ENCODE results near the gene SMAD3. TPM values are rescaled to one million over a fixed set of nuclear protein-coding genes. Genes with fewer than 3 reads are reported as not detected.
"Not testable (repeated sequence)": the region's sequence is repeated elsewhere in the genome, so short reads cannot be mapped to it uniquely, and the experiment has no call there.

Gene SMAD3
- 11.1 and 21.9 TPM in 2 replicates for total RNA-seq (2014; rRNA removed; shearing (Covaris generic))

DNA sequence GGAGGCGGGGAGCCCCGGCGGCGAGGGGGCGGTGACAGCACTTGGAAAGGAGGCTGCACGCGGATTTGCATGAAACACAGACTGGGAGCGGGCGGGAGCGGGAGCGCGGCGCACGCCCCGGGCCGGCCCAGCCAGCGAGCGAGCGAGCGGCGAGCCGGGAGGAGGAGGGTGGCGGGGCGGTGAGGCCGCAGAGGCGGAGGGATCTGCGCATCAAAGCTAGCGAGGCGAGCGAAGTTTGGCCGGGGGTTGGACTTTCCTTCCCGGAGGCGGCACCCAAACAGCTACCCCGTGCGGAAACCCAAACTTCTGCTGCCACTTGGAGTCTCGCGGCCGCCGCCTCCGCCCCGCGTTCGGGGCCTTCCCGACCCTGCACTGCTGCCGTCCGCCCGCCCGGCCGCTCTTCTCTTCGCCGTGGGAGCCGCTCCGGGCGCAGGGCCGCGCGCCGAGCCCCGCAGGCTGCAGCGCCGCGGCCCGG is at the start of gene SMAD3:
Gene SMAD3, plus strand, starts transcription at position 72 of the 475 bp plus-strand sequence. CDS start 553 bp downstream, outside the sequence.
- in situ Hi-C loops (cut with HindIII; ENCODE audit: low sequenced_read_pairs) = no loop called here
- DNase-seq (ENCODE audit: low spot score) = peak; percentile 41

DNA sequence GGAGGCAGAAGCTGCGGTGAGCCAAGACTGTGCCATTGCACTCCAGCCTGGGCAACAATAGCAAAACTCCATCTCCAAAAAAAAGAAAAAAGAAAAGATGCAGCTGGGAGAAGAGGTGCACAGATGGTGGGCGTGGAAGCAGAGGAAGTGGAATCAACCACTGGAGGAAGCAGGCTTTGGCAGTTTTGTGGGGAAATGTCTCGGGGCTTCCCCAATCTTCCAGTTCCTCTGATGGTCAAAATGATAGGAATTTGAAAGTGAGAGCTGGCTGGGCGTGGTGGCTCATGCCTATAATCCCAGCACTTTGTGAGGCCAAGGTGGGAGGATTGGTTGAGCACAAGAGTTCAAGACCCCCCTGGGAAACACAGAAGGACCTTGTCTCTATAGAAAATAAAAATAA is 48.1 kb upstream of the SMAD3 start:
- no peak for DNase-seq (ENCODE audit: low spot score)
- in situ Hi-C loops (cut with HindIII; ENCODE audit: low sequenced_read_pairs) = no loop called here

DNA sequence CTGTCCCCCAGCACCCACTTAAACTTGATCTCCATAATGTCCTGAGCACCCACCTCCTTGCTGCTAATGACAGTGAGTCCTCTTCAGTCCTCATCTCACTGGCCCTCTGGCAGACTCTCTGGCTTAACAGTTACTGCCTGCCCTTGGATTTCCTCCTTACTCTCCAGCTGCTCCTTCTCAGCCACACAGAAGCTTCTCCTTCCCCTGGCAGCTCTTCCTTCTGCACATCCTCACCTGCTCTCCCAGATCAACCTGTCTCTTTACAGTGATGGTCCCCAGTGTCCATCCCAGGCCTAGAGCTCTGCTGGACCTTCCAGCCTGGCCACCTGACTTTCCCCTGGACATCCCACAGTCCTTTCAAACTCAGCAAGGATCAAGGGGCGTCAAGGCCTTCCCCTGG is 47.4 kb upstream of the SMAD3 start:
- no peak for DNase-seq (ENCODE audit: low spot score)
- in situ Hi-C loops (cut with HindIII; ENCODE audit: low sequenced_read_pairs) = no loop called here

DNA sequence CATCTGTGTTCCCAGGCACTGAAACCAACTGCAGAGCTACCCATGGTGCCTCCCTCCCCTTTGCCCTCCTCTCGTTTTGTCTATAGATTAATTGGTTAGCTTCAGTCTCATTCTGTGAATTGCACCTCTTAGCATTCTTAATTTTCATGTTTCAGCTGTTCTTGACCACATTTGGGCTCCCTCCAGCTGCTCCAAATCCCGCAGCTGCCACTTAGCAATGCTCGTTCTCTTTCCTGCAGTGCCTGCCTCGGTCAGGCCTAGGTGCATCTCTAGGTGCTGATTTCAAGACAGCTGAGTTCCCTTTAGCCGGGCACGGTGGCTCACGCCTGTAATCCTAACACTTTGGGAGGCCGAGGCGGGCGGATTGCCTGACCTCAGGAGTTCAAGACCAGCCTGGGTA is 47.0 kb upstream of the SMAD3 start:
- in situ Hi-C loops (cut with HindIII; ENCODE audit: low sequenced_read_pairs) = no loop called here
- no peak for DNase-seq (ENCODE audit: low spot score)

DNA sequence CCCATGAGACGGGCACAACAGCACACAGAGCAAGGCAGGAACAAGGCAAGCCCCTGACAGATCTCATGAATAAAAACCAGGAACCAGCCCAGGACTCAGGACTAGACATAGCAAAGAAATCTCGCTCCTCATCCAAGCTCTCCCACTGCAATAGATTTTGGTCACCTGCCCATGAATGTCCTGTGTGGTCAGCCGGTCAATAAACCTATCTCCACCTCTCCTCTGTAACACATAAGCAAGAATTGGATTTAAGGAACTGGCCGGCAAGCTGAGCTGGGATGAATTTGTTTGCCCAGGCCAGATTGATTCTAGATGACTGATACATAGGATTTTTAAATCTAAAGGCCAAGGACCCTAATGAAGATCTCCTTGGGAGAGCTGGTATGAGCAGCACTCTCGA is 46.3 kb upstream of the SMAD3 start:
- DNase-seq (ENCODE audit: low spot score) = no peak
- in situ Hi-C loops (cut with HindIII; ENCODE audit: low sequenced_read_pairs) = no loop called here

DNA sequence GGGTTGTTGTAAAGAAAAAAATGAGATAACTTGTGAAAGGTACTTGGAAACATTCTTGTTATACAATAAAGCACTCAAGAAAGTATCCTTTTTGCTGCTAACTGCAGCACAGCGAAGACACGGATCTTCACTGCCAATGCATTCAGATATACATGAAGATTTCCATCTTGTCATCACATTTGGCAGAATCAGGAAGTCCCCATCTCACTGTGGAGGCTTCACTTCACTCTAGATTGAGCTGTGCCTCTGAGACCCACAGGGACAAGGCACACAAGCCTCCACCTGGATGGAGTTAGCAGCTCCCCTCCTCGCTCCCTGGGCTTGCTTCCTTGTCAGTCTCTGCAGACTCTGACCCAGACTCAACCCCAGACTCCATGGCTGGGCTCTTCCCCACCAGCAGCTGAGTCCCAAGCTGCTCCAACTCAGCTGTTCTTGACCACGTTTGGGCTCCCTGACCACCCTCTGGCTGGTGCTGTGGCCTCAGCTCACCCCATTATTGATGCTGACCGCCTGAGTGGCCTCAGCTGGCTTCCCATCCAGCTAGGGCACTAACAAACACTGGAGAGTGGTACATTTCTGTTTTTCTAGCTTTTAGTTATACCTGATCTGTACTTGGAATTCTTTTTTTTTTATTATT is 45.4 kb upstream of the SMAD3 start:
- in situ Hi-C loops (cut with HindIII; ENCODE audit: low sequenced_read_pairs) = no loop called here
- DNase-seq (ENCODE audit: low spot score) = no peak

DNA sequence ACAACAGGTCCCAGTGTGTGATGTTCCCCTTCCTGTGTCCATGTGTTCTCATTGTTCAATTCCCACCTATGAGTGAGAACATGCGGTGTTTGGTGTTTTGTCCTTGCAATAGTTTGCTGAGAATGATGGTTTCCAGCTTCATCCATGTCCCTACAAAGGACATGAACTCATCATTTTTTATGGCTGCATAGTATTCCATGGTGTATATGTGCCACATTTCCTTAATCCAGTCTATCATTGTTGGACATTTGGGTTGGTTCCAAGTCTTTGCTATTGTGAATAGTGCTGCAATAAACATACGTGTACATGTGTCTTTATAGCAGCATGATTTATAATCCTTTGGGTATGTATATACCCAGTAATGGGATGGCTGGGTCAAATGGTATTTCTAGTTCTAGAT is 44.7 kb upstream of the SMAD3 start:
- in situ Hi-C loops (cut with HindIII; ENCODE audit: low sequenced_read_pairs); DNase-seq (ENCODE audit: low spot score): not testable (repeated sequence)

DNA sequence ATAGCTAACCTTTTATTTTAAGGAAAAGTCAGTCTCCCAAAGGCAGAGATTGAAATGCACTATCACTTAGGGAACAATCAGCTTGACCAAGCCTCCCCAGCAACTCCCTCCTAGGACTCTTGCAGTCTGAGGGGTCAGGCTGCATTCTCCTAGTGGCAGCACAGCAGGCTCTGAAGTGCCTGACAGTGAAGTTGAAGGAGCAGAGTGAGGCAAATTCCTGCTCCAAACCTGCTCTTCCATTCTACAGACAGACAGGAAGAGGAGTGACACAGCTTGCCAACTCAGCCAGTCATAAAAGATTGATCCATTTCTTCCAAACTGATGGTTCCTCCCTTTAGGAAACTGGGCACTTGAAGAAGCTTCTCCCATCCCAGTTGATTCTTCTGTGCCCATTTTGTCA is 43.9 kb upstream of the SMAD3 start:
- DNase-seq (ENCODE audit: low spot score) = no peak
- in situ Hi-C loops (cut with HindIII; ENCODE audit: low sequenced_read_pairs) = no loop called here

DNA sequence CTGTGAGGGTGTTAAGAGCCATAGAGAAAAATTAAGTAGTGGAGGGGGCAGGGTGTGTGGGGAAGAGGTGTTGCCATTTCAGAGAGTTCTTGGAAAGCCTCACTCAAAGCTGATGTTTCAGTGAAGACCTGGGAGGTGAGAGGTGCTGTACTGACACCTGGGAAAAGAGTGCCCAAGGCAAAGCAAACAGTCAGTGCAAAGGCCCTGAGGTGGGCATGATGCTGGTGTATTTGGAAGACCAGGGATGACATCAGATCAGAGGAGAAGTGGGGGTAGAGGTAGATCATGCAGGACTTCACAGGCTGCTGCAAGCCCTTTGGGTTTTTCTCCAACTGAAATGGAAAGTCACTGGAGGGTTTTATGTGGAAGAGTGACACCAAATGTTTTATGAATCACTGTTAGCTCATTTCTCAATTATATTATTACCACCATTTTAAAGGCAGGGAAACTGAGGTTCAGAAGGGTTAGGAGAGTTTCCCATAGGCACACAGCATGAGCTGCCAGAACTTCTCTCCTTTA is 42.8 kb upstream of the SMAD3 start:
- no peak for DNase-seq (ENCODE audit: low spot score)
- in situ Hi-C loops (cut with HindIII; ENCODE audit: low sequenced_read_pairs) = no loop called here

DNA sequence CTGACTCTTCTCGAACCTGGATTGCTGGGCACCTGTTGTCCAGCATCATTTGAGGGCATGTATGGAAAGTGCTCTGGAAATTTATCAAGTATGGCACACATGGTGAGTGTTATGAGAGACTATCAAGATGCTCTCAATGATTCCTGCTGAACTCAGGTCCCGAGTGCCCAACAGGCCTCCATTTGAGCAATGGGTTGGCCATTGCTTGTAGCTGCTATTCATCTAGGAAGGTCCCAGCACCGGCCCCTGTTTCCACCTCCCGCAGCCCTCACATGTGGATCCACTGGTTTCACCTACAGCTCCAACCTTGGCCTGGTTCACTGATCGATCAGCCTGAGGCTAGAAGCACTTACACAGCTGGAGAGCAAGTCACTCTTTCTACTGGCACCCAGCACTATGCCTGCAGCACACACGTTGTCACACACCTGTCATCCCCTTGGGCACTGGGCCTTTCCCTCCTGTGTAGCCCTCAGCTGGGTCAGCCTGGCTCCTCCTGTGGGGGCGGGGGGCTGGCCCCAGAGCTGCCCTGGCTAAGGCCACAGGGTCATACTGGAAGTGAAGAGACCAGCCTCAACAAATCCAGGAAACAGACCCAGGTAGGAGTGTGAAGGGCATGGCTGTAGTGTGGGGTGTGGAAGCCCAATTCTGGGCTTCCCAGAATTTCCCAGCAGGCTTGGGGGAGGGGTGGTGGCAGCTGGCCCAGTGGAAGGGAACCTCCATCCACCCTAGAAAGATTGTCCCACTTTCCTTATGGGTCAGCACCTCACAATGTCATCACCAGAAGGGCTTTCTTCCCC is 41.7 kb upstream of the SMAD3 start:
- DNase-seq (ENCODE audit: low spot score) = no peak
- in situ Hi-C loops (cut with HindIII; ENCODE audit: low sequenced_read_pairs) = no loop called here

DNA sequence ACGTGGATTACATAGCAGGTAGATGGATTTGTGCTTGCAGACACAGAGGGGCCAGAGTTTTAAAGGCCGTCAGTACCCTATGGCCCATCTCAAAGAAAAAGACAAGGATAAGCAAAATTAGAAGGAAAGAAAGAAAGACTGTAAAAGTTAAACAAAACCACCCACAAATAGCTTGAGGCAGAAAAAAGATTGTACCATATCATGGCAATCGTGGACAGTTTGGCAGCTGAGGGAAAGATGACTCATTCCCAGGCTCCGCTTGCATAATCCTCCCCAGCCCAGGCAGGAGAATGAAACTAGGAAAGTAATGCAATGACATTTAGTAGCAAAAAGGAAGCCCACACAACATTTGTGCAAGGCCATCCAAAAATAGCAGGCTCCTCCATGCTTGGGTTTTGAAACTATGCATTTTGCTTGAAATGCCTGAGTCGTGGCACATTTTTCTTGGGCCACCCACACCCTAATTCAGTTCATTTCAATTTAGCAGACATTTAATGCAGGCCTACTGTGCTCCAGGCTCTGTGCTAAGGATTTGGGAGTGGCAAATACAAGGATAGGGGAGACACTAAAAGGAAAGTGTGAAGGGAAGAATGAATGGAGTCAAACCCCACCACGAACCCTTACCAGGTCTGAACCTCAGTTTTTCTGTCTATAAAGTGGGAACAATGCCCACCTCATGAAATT is 40.9 kb upstream of the SMAD3 start:
- peak; percentile 38 for DNase-seq (ENCODE audit: low spot score)
- in situ Hi-C loops (cut with HindIII; ENCODE audit: low sequenced_read_pairs) = no loop called here

DNA sequence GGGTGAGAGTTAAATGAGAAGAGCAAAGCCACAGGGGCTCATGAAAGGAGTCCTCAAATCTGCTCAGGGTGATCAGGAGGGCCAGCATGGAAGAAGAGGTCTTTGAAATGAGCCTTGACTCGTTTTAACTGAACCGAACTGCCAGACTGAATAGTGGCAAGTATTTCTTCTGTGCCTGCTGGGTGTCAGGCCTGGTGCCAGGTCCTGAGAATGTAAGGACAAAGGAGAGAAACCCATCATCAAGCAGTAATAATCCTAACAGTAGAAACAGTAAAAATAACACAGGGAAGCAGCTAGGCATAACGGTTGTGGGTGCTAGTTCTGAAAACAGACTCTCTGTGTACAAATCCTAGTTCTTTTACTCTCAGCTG is 40.4 kb upstream of the SMAD3 start:
- in situ Hi-C loops (cut with HindIII; ENCODE audit: low sequenced_read_pairs) = no loop called here
- DNase-seq (ENCODE audit: low spot score) = no peak

DNA sequence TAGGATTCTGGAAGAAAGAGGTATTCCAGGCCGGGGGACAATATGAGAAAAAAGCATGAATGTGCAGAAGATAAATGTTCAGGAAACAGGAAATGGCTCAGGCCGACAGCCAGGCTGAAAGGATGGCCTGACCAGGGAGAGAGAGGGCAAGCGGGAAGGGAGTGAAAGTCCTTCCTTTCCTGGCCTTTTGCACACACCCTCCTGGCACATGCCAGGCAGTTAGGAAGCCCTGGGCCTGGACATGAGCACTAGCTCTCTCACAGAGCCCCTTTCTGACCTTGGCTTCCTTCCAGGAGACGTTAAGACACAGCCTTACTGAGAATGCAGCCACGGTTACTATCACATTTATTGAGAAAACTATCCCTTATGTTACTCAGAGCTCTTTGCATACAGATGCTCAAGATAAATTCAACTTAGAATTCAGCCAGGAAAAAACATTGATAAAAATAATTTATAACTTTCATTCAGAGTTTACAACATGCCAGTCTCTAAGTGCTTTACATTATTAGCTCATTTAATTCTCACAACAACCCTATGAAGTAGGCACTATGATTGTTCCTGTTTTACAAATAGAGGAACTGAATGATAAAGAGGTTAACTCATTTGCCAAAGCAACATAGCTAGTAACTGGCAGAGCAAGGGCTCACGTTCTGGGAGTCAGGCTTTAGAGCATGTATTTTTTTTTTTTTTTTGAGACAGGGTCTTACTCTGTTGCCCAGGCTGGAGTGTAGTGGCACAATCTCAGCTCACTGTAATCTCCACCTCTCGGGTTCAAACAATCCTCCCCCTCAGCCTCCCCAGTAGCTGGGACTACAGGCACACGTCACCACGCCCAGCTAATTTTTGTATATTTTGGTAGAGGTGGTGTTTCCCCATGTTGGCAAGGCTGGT is 39.4 kb upstream of the SMAD3 start:
- no peak for DNase-seq (ENCODE audit: low spot score)
- in situ Hi-C loops (cut with HindIII; ENCODE audit: low sequenced_read_pairs) = no loop called here

DNA sequence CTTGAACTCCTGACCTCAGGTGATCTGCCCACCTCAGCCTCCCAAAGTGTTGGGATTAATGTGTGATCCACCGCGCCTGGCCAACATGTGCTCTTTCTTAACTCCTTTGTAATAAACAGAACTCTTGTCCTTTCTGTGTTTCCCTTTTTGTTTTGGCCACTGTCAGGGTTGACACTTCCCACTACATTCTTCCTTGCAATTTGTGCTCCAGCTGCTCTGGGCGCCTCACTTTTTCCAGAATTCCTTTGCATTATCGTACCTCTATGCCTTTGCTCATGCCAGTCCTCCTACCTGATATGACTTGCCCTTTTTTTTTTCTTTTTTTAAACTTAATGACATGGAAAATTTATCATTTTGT is 38.8 kb upstream of the SMAD3 start:
- no peak for DNase-seq (ENCODE audit: low spot score)
- in situ Hi-C loops (cut with HindIII; ENCODE audit: low sequenced_read_pairs) = no loop called here

DNA sequence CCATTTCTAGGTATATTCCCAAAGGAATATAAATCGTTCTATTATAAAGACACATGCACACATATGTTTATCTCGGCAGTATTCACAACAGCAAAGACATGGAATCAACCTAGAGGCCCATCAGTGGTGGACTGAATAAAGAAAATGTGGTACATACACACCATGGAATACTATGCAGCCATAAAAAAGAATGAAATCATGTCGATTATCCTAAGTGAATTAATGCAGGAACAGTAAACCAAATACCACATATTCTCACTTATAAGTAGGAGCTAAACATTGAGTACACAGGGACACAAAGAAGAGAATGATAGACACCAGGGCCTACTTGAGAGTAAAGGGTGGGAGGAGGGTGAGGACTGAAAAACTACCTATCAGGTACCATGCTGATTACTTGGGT is 37.0 kb upstream of the SMAD3 start:
- in situ Hi-C loops (cut with HindIII; ENCODE audit: low sequenced_read_pairs); DNase-seq (ENCODE audit: low spot score): not testable (repeated sequence)

DNA sequence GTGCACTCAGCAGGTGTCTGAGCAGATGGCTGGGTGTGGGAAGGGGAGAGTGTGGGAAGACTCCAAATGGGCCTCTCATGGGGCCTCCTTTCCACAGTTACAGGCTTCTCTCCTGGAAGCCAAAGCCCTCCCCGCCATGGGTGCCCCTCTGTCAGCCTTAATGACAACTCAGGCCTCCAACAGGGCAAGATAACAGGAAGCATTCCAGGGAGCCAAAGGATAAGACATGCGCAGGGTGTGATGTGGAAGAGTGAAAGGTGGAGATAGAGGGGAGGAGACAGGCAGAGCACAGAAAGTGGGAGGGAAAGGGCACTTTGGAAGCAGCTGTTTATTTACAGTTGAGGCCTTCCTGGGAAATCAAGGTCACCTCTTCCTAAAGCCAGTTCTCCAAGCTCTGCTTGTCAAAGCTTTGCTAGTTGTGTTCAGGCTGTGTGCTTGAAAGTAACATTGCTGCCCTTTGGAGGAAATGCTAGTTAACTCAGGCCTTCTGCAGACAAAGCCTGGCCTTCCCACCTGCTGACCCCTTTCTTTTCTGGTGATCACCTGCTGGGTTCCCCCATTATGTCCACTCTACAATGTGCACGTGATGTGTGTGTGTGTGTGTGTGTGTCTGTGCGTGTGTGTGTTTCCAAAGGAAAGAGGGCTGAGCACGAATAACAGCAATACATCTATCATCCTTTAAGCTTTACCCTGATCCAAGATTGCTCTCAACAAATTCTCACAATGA is 35.2 kb upstream of the SMAD3 start:
- in situ Hi-C loops (cut with HindIII; ENCODE audit: low sequenced_read_pairs) = no loop called here
- no peak for DNase-seq (ENCODE audit: low spot score)

DNA sequence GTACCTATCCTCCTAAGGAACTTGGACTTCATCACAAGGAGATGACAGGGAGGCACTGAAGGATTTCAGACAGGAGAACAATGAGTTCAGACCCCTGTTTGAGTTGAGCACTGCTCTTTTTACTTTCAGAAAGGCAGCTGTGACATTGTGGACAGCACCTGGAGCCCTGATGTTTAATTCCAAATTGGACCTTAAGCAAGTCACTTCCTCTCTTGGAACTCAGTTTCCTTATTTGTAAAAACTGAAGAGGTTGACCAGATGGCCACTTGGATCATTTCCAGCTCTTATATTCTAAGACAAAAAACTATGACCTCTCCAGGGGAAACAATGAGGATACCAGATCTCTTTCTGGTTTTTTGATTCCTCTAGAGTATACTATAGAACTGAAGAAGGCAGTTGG is 34.1 kb upstream of the SMAD3 start:
- no peak for DNase-seq (ENCODE audit: low spot score)
- in situ Hi-C loops (cut with HindIII; ENCODE audit: low sequenced_read_pairs) = no loop called here

DNA sequence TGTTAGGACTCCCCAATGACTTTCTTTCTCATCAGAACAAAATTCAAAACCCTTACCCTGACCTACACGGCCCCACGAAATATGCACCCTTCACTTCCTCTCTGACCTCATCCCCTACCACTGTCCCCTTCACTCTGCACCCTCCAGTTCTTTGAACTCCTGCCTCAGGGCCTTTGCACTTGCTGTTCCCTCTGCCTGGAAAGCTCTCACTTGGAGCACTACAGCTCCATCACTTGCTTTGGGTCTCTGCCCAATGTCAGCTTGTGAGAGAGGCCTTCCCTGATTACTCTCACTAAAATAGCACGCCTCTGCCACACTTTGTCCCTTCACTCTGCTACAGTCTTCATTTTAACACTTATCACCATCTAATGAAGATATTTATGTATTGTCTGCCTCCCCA is 32.8 kb upstream of the SMAD3 start:
- in situ Hi-C loops (cut with HindIII; ENCODE audit: low sequenced_read_pairs) = no loop called here
- DNase-seq (ENCODE audit: low spot score) = no peak

DNA sequence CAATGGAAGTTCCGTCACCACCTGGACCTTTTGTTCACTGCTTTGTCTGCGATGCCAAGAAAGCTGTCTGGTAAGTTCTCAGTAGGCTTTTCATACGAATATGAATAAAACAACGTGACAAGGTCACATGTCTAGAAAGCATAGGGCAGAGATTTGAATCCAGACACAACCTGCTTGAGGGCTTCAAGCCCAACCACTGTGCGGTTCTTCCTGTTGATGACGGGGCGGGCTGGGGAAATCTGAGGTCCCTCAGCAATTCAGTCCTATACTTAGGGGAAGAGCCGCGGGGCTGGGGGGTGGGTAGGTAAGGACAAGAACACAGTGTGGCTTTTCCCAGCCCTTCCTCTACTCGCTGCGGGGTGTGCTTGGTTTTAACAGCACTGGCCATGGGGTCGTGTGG is 32.4 kb upstream of the SMAD3 start:
- DNase-seq (ENCODE audit: low spot score) = no peak
- in situ Hi-C loops (cut with HindIII; ENCODE audit: low sequenced_read_pairs) = no loop called here

Measured in G401 (cell line).